ENCODE data around the gene KIF12.

GRCh38 chr9:114121227-114122135 lies 22.4 kb upstream of the KIF12 start:
- TF ChIP-seq TCF7L2 (IDR thresholded peaks at IDR 0.05; ENCODE audit: low read depth, low read length) = no peak
- no peak for TF ChIP-seq MTA1 (CRISPR knock-in tag; IDR thresholded peaks at IDR 0.05; ENCODE audit: borderline replicate concordance)
- TF ChIP-seq POLR2A (IDR thresholded peaks at IDR 0.05; ENCODE audit: insufficient read depth in 1 of 2, low read depth in 2 of 2, low read length in 2 of 2) = no peak
- no peak for TF ChIP-seq HMG20B (CRISPR knock-in tag; conservative IDR thresholded peaks at IDR 0.05)
- no peak for TF ChIP-seq ZNF841 (CRISPR knock-in tag; IDR thresholded peaks at IDR 0.05; ENCODE audit: borderline replicate concordance)
- TF ChIP-seq SETDB1 (CRISPR knock-in tag; IDR thresholded peaks at IDR 0.05; ENCODE audit: borderline replicate concordance) = no peak
- no peak for TF ChIP-seq ZNF777 (CRISPR knock-in tag; IDR thresholded peaks at IDR 0.05)
- no peak for TF ChIP-seq LBX2 (CRISPR knock-in tag; IDR thresholded peaks at IDR 0.05; ENCODE audit: borderline replicate concordance)
- no peak for TF ChIP-seq SIN3A (IDR thresholded peaks at IDR 0.05; ENCODE audit: borderline replicate concordance, low read depth, low read length)
- no peak for TF ChIP-seq CTCF (CRISPR knock-in tag; IDR thresholded peaks at IDR 0.05)
- TF ChIP-seq POGK (CRISPR knock-in tag; conservative IDR thresholded peaks at IDR 0.05) = no peak
